Natural killer cell (primary cell): Measurements from ENCODE around the gene KRI1. TPM values are rescaled to one million over a fixed set of nuclear protein-coding genes. Genes with fewer than 3 reads are reported as not detected.

ENCODE experiments used
- ATAC-seq, 3 donors: fragments of 150-1000 bp in 2 of 3; fragments of 200-7000 bp in 1 of 3; cut with Tn5 transposase; 1 replicate in 1 of 3; 2 replicates in 2 of 3; pipeline ENCODE4 v1.10.0; 2021; ENCODE audit warnings: mild to moderate bottlenecking in 2 of 3, moderate library complexity in 2 of 3
- DNase-seq, 2 donors: peaks; one replicate each; pipeline versions ENCODE4 v3.0.0 to v3.0.0-alpha.2; 2013 to 2021; ENCODE audit warnings: mixed read lengths in 1 of 2
- H3K27ac ChIP-seq: one replicate; pipeline ENCODE4 v1.5.1; 2013; ENCODE audit warnings: mild to moderate bottlenecking, low read length
- H3K27me3 ChIP-seq: one replicate; pipeline ENCODE4 v1.6.1; 2013; ENCODE audit warnings: low read length; ENCODE audit not compliant: control insufficient read depth, insufficient read depth
- H3K36me3 ChIP-seq: one replicate; pipeline ENCODE4 v1.6.1; 2013; ENCODE audit warnings: low read length; ENCODE audit not compliant: control insufficient read depth, insufficient read depth
- H3K4me1 ChIP-seq: one replicate; pipeline ENCODE4 v1.6.1; 2013; ENCODE audit warnings: low read length; ENCODE audit not compliant: control insufficient read depth, insufficient read depth
- H3K4me3 ChIP-seq: one replicate; pipeline ENCODE4 v1.5.1; 2013; ENCODE audit warnings: low read length
- H3K9me3 ChIP-seq: one replicate; pipeline ENCODE4 v1.6.1; 2013; ENCODE audit warnings: low read length; ENCODE audit not compliant: control insufficient read depth, insufficient read depth
- H3K27ac Mint-ChIP-seq, 2 donors: one replicate each; pipeline ENCODE4 v1.8.0; 2022; ENCODE audit warnings: mild to moderate bottlenecking in 2 of 2, mixed read lengths in 2 of 2, moderate library complexity in 1 of 2
- H3K27me3 Mint-ChIP-seq, 2 donors: one replicate each; pipeline ENCODE4 v1.8.0; 2022; ENCODE audit warnings: low read depth in 2 of 2, mixed read lengths in 2 of 2
- H3K36me3 Mint-ChIP-seq: one replicate; pipeline ENCODE4 v1.8.0; 2022; ENCODE audit warnings: mixed read lengths
- H3K4me1 Mint-ChIP-seq, 2 donors: one replicate each; pipeline ENCODE4 v1.8.0; 2022; ENCODE audit warnings: mixed read lengths in 2 of 2
- H3K4me3 Mint-ChIP-seq: one replicate; pipeline ENCODE4 v1.8.0; 2022; ENCODE audit warnings: mild to moderate bottlenecking, moderate library complexity, mixed read lengths
- H3K9me3 Mint-ChIP-seq, 2 donors: one replicate each; pipeline ENCODE4 v1.8.0; 2022; ENCODE audit warnings: mixed read lengths in 2 of 2
- WGBS: methylation state at CpG from one replicate; pipeline ENCODE4 v1.1.7; 2013; ENCODE audit warnings: missing lambda C conversion rate; ENCODE audit not compliant: insufficient coverage; 5-methylcytosine and 5-hydroxymethylcytosine counted together
- intact Hi-C: fragments of 100-400 bp; cut with micrococcal nuclease; formaldehyde crosslinking; loops from one replicate; pipeline ENCODE4 v1.14.2; 2022
- total RNA-seq, 4 donors: library from RNA; stranded (reverse); fragments of 120-200 nt in 1 of 4; gene quantifications; one replicate each; pipeline versions ENCODE4 v1.2.3 to v1.2.4, GENCODE V29; 2013 to 2022
- TF ChIP-seq, protein P1 (sequence below): fragments of 200-600 bp; IDR thresholded peaks from one replicate; pipeline ENCODE4 v1.8.0; 2022; ENCODE audit warnings: antibody characterized with exemption

KRI1 gene
- total RNA-seq, 3 donors from 2014 or later (not counting 1 experiment from before 2014, with no cell fraction given) = 36.6 to 53.0 (median 49.5) TPM

DNA sequence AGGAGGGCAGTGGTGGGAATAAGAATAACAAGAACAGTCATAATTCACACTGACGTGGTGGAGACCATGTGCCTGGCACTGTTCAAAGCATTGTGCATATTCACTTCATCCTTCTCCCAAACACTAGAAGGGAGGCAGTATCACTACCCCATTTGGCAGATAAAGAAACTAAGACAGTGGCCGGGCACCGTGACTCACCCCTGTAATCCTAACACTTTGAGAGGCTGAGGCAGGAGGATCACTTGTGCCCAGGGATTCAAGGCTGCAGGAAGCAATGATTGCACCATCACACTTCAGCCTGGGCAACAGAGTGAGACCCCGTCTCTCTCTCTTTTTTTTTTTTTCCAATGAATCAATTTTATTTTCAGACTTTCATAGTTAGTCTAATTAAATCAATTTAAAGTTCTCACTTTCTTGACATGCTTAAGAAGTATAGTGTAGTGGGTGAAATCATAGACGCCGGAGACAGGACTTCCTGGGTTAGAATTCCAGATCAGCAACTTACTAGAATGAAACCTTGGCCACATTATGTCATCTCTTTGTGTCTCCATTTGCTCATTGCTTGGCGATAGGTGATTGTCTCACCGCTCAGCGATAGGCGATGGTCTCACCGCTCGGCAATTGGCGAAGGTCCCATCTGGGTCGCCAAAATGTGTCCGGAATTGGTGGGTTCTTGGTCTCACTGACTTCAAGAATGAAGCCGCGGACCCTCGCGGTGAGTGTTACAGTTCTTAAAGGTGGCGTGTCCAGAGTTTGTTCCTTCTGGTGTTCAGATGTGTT lies 27.4 kb downstream of the KRI1 start:
- ATAC-seq (peak in 1 of 3 donors; percentile 34), DNase-seq (no peak)
- no peak overlapping the region for H3K27ac ChIP-seq
- no peak overlapping the region for H3K4me3 ChIP-seq
- H3K4me1 Mint-ChIP-seq = peaks cover 6 to 25% of the 10 kb centered on the region in 2 donors
- peaks cover 18% of the 10 kb centered on the region for H3K4me1 ChIP-seq
- no peaks in the 10 kb centered on the region for H3K36me3 ChIP-seq
- TF ChIP-seq, protein P1, sequence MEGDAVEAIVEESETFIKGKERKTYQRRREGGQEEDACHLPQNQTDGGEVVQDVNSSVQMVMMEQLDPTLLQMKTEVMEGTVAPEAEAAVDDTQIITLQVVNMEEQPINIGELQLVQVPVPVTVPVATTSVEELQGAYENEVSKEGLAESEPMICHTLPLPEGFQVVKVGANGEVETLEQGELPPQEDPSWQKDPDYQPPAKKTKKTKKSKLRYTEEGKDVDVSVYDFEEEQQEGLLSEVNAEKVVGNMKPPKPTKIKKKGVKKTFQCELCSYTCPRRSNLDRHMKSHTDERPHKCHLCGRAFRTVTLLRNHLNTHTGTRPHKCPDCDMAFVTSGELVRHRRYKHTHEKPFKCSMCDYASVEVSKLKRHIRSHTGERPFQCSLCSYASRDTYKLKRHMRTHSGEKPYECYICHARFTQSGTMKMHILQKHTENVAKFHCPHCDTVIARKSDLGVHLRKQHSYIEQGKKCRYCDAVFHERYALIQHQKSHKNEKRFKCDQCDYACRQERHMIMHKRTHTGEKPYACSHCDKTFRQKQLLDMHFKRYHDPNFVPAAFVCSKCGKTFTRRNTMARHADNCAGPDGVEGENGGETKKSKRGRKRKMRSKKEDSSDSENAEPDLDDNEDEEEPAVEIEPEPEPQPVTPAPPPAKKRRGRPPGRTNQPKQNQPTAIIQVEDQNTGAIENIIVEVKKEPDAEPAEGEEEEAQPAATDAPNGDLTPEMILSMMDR = no peak
- no peaks in the 10 kb centered on the region for H3K27me3 ChIP-seq
- no peaks in the 10 kb centered on the region for H3K27me3 Mint-ChIP-seq
- H3K27ac Mint-ChIP-seq = peak overlapping the region; percentile 64 to 81
- peak overlapping the region; percentile 70 for H3K4me3 Mint-ChIP-seq
- no peaks in the 10 kb centered on the region for H3K36me3 Mint-ChIP-seq
- H3K9me3 ChIP-seq = no peaks in the 10 kb centered on the region
- intact Hi-C loops = no loop called here
- no peaks in the 10 kb centered on the region for H3K9me3 Mint-ChIP-seq
- 51% methylated on average over 20 of the region's 20 CpGs for WGBS

DNA sequence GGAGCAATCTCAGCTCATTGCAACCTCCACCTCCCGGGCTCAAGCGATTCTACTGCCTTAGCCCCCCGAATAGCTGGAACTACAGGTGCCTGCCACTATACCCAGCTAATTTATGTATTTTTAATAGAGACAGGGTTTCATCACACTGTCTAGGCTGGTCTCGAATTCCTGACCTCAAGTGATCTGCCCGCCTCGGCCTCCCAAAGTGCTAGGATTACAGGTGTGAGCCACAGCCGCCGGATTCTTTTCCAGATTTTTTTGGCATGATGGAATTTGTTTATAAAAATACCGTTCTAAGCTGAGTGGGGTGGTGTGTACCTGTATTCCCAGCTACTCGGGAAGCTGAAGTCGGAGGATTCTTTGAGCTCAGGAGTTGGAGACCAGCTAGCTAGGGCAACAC lies 28.1 kb downstream of the KRI1 start:
- no peaks in the 10 kb centered on the region for H3K9me3 Mint-ChIP-seq
- H3K4me3 Mint-ChIP-seq = no peak overlapping the region
- H3K4me1 ChIP-seq = peaks cover 12% of the 10 kb centered on the region
- no peaks in the 10 kb centered on the region for H3K36me3 ChIP-seq
- DNase-seq (no peak), ATAC-seq (no peak)
- peaks cover 6 to 25% of the 10 kb centered on the region in 2 donors for H3K4me1 Mint-ChIP-seq
- TF ChIP-seq, protein P1 = no peak
- H3K9me3 ChIP-seq = no peaks in the 10 kb centered on the region
- intact Hi-C loops = no loop called here
- H3K27me3 ChIP-seq = no peaks in the 10 kb centered on the region
- H3K27me3 Mint-ChIP-seq = no peaks in the 10 kb centered on the region
- H3K4me3 ChIP-seq = no peak overlapping the region
- WGBS = 94% methylated on average over 10 of the region's 11 CpGs
- no peaks in the 10 kb centered on the region for H3K36me3 Mint-ChIP-seq
- no peak overlapping the region for H3K27ac Mint-ChIP-seq
- H3K27ac ChIP-seq = no peak overlapping the region

DNA sequence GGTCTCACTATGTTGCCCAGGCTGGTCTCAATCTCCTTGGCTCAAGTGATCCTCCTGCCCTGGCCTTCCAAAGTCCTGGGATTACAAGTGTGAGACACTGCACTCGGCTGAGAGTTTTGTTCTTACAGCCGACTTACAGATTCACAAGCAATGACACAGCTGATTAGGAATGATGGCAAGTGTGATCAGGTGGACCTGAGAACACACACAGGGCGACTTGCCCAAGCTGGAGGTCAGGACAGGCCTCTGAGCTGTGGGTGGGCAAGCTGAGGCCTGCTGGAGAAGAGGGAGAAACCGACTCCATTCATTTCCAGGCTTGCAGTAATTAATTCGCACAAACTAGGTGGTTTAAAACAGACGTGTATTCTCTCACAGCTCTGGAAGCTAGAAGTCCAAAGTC lies 30.2 kb downstream of the KRI1 start:
- TF ChIP-seq, protein P1 = no peak
- WGBS = 86% methylated on average over 6 of the region's 6 CpGs
- H3K27ac Mint-ChIP-seq = no peak overlapping the region

More for the DNA sequence above, 30.2 kb downstream of the KRI1 start:
- H3K4me1 Mint-ChIP-seq = peaks cover 6 to 18% of the 10 kb centered on the region in 2 donors
- no peak for ATAC-seq
- Histone ChIP-seq H3K27ac (no peak overlapping the region), H3K4me3 (no peak overlapping the region), H3K36me3 (no peaks in the 10 kb centered on the region), H3K27me3 (no peaks in the 10 kb centered on the region), H3K9me3 (no peaks in the 10 kb centered on the region), H3K4me1 (peaks cover 6% of the 10 kb centered on the region)
- H3K4me3 Mint-ChIP-seq = no peak overlapping the region
- no peaks in the 10 kb centered on the region for H3K36me3 Mint-ChIP-seq
- DNase-seq = no peak
- no peaks in the 10 kb centered on the region for H3K27me3 Mint-ChIP-seq
- H3K9me3 Mint-ChIP-seq = no peaks in the 10 kb centered on the region
- intact Hi-C loops = no loop called here
